Measurements from ENCODE around the gene EXOC5.
"Not testable (repeated sequence)": the region's sequence is repeated elsewhere in the genome, so short reads cannot be mapped to it uniquely, and the experiment has no call there.

EXOC5 gene

DNA sequence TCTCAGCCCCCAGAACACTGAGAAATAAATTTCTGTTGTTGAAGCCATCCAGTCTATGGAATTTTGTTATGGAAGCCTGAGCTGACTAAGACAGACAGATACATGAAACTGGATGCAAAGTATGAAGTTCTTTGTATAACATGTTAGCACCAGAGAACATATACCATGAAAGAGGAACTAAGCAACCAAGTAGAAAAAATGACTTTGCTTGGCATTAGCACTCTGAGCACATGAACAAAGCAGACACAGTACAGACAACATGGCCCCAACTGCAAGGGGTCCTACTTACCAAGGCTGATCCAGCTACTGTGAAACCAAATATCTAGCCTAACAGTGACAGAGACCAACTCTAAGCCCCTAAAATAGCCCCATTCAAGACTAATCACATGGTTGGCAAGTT, 13.8 kb downstream of the EXOC5 start:
- no peak for DNase-seq (ENCODE audit: low read depth)

DNA sequence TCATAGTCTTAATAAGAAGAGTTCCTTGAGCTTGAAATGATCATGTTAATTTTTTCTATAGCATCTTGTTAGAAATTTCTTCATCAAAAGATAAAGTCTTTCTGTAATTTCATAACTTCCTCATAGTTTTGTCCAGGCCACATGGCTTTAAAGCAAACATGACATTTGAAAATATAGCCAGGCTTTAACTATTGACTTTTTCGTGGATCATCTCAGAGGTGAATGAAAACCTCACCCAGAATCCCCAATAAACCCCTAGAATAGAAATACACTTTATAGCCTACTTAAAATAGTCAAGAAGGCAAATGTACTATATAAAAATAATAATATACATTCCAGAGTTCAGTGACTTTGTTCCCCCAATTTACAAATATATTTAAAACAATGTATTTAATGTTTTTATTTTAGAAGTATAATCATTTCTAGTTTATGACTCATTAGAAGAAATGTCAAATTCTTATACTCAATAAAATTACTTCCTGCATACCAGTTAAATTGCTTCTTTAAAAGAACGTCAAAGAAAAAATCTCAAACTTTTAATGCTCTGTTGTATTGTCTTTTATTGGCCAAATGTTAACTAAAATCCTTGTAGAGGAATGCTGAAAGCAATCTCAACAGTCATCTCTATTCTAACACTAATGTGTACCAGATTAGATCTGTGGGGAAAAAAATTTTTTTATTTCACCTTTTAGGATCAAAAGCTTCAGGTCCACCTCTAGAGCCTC, 21.6 kb downstream of the EXOC5 start:
- DNase-seq (ENCODE audit: low read depth), result peak; percentile 34

DNA sequence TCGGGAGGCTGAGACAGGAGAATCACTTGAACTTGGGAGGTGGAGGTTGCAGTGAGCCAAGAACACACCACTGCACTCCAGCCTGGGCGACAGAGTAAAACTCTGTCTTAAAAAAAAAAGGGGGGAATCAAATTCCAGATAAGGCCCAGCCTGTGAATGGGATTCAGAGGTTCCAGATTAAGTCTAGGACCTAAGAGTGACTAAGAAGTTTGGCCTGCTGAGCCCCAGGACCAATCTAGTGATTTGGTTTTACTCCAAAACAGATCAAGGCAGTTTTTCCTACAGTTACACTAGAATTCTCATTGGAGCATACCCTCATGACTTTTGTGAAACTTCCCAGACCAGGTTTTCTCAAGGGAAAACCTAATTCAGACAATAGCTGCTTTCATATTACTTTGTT, 22.8 kb downstream of the EXOC5 start:
- DNase-seq (ENCODE audit: low read depth), result peak; percentile 11

DNA sequence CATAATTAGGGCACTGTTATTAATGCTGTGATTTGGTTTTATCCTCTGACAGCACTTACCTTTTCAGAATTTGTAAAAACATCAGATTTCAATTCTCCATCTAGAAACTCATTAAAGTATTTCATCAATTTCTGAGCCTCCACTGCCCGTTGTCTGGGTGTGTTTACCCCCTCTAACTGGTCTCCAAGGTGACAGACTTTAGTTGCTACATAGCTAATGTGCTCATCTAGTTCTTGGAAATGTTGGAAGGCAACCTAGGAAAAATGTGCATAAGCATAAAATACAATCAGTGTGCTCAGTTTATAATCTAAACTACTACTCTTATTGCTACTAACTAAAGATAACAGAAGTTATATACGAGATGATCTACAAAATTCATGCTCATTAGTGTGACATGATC, 24.6 kb downstream of the EXOC5 start:
- peak; percentile 42 for DNase-seq (ENCODE audit: low read depth)

DNA sequence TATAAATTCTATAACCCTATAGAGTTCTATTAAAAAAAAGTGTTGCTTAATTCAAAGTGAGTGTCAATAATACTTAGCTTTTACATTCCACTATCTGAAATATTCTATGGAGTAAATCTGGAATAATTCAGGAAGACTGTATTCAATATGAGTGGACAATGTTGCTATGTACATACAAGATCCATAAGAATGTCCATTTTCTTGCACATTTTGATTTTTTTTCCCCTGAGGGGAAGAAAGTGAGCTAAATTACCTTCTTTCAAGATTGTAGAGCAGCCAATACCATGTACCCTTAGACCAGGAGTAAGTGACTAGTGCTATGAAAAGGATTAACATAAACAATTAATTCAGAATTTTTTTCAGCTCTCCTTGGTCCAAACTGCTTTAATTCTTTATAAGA, 25.4 kb downstream of the EXOC5 start:
- DNase-seq (ENCODE audit: low read depth), result no peak

DNA sequence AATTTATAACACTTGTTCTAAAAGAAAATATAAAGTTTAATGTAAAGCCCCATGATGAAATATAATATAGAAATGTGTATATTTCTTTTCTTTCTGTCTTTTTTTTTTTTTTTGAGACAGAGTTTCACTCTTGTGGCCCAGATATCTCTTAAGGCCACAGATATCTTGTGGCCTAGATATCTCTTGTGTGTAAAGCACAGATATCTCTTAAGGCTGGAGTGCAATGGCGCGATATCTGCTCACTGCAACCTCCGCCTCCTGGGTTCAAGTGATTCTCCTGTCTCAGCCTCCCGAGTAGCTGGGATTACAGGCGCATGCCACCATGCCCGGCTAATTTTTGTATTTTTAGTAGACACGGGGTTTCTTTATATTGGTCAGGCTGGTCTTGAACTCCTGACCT, 28.6 kb downstream of the EXOC5 start:
- DNase-seq (ENCODE audit: low read depth), result not testable (repeated sequence)

DNA sequence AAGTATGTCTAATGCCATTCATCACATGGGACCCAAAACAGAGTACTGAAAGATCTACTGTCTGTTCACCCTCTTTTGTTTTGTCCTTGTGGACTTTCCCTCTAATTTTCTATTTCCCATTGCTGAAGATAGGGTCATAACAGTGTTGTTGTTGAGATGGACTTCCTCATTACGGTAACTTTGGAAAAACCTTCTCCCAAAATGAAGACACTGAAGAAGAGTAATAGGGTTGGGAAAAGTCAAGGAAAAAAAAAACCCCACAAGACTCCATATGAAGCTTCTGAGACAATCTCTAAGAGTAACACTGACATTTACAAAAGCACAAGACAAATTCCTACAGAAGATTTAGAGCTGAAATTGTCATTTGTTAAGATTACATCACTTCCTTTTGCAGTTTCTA, 36.7 kb downstream of the EXOC5 start:
- no peak for DNase-seq (ENCODE audit: low read depth)

DNA sequence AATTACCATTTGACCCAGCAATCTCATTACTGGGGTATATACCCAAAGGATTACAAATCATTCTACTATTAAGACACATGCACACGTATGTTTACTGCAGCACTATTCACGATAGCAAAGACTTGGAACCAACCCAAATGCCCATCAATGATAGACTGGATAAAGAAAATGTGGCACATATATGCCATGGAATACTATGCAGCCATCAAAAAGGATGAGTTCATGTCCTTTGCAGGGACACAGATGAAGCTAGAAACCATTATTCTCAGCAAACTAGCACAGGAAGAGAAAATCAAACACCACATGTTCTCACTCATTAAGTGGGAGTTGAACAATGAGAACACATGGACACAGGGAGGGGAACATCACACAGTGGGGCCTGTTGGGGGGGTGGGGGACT, 40.4 kb downstream of the EXOC5 start:
- DNase-seq (ENCODE audit: low read depth), result not testable (repeated sequence)

DNA sequence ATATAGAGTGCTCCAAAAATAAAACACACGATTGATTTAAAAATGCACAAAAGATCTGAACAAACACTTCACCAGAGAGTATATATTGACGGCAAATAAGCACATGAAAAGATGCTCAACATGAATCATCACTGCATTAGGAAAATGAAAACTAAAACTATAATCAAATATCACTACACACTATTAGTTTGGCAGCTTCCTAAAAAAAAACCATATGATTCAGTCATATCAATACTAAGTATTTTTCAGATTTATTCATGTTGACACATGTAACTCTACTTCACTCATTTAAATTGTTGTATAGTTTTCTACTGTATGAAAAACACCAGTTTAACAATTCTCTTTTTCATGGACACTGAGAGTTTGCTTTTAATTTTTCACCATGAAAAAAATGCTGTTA, 41.6 kb downstream of the EXOC5 start:
- no peak for DNase-seq (ENCODE audit: low read depth)

DNA sequence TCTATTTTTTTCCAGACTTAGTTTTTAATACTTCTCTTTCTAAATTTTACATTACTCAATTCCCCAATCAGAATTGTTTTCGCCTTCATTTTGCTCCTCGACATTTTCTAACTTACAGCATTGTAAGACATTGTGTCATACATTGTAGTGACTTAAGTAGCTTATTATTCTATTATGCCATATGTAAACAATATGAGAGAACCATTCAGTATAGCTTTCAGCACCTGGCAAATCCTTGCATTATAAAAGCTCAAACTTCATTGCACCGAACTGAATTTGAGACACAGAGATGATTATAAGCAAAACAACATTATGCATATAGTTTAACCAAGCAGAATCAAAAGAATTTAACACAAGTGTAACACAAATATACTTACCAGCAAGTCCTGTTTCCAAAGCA, 46.8 kb downstream of the EXOC5 start:
- no peak for DNase-seq (ENCODE audit: low read depth)

DNA sequence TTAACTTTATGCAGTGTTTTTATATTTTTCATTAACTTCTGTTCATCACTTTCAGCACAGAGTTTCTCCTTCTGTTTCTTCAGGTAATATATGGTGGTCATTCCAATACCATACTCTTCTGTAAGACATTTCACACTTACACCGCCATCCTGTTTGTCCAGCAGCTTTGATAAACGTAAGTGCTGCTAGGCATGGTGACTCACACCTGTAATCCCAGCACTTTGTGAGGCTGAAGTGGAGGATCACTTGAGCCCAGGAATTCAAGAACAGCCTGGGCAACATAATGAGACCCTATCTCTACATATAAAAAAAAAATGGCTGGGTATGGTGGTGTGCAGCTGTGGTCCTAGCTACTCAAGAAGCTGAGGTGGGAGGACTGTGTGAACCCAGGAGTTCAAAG, 55.8 kb downstream of the EXOC5 start:
- no peak for DNase-seq (ENCODE audit: low read depth)

DNA sequence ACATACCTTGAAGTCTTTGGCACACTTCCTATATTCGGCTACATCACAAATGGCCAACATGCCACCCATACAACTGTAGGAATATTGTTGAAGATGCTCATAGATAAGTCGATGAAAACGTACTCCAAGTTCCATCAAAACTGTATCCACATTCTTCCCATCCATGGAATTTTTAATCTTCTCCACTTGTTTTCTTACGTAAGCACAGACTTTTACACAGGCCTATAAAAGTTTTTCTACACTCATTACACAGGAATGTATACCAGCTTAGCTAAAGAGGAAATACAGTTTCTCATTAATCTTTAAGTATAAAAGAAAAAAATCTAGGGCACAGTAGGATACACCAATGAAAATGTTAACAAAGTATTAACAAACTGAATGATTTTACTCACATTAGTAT, 59.1 kb downstream of the EXOC5 start:
- peak; percentile 34 for DNase-seq (ENCODE audit: low read depth)

DNA sequence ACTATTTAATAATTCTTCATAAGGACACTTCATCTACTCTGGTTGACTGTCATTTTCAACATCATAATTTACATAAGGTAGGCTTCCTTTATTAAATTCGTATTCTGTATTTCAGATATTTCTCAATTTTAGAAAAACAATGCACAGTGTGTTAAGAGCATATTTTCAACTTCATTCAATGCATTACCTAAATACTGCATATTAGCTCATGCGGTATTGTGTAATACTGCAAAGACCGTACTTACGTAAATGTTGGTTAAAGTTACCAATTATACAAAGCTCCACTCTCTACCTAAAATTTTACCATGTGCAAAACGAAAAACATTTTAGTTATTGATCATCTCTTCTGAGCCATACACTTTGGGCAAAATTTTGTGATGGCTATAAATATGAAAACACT, 62.8 kb downstream of the EXOC5 start:
- DNase-seq (ENCODE audit: low read depth), result no peak

DNA sequence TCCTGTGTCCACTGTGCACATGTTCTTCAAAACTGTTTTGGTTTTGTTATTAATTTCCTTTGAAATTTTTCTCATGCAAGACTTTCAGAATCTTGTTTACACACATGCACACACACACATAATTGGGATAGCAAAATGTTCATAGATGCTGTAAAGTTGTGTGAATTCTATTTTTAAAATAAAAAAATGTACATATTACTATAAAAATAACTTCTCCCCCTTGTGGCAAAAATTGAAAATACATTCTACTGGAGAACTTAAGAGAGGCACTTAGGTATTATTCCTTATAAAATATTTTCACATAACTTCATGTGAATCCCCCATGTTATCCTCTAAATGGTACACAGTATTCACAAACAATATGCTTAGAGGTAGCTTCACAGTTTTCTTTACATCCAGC, 66.0 kb downstream of the EXOC5 start:
- DNase-seq (ENCODE audit: low read depth), result not testable (repeated sequence)

DNA sequence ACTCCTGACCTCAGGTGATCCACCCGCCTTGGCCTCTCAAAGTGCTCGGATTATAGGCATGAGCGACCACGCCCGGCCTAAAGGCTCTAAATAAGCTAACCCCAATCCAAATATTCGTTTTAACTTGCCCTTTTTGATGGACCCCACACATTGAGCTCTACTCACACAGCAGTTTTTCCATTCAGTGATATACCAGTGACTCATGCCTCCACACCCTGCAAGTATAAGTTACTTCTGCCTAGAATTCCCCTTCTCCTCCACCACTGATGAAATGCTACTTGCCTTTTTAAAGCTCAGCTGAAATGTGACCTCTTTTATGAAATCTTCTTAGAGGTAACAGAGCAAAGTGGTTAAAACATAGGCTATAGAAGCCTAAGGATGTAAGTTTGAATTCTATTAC, 68.8 kb downstream of the EXOC5 start:
- DNase-seq (ENCODE audit: low read depth), result no peak

DNA sequence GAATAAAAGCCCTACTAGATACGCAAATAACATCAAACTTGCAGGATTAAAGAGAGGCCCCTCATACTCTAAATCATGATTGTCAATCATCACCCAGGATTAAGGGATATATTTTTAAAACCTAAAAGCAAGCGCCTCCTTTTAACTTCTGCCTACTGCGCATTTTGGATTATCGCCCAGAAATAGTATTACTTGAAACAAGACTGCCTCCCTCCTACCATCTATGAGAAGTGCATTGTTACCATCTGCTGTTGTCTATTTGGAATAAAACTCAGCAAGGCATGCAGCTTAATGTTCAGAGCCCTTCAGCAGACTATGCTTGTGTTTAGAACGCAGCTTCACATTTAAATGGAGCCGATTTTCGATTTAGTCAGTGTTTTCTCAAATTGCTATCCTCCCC, 79.6 kb downstream of the EXOC5 start:
- no peak for DNase-seq (ENCODE audit: low read depth)

DNA sequence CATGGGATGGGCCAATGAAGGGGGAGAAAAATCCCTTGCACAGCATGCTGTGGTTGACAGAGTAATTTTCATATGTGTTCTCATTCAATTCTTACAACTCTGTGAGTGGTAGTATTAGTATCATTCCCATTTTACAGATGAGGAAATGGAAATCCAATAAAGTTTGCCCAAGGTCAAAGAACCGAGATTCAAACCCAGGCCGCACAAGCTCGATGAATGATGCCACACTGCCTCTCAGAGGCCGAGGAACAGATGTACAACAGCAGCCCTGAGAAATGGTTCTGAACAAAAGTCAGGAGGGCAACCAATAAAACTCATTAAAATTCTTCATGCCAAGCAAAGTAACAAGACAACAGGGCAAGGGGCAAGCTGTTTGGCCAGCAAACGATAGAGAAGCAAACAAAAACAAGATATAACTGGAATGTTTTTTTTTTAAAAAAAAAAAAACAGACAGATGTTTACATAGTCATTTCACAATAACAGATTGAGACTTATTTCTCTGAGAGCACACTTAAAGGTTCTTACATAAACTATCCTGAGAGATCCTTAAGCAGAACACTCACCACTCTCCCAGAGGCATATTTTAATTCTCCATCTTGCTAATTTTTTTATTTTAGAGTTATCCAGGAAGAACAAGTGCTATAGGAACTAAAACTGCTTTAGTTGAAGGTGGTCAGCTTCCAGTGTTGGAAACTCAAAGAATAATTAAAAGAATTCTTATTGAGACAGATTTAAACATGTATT, 85.8 kb downstream of the EXOC5 start:
- no peak for DNase-seq (ENCODE audit: low read depth)

DNA sequence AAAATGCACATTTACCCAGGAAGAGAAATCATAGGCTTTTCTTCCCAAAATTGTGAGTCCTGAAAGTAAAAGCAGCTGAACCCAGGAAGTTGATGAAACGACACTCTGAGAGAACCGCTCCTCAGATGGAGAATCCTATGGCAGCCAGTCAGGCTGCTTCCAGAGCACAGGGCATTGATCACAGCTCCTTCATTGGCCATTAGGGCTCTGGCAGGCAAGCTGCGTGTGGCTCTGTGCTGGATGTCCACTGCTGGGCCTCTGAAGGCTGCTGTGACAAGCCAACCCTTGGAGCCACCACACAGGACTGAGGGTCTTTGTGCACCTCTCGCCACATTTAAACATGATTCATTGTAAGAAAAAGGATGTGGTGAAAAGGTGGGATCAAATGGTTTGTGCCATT, 89.4 kb downstream of the EXOC5 start:
- DNase-seq (ENCODE audit: low read depth), result no peak

DNA sequence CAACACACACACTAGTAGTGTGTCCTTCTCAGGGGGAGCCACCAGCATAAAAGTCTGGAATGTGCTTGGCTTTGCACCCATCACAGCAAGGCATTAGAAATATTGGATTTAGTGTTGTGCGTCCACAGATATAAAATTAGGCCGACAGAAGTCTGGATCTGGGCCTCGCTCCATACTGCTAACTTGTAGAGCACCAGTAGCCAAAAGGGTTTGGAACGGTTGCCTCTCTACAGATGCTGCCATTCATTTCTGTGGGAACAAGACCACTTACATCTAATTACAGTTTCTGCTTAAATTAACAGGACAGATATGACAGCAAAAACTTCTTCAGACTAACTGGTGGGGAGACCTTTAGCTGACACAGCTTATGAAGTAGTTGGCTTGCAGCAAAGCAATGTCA, 94.2 kb downstream of the EXOC5 start:
- DNase-seq (ENCODE audit: low read depth), result no peak

DNA sequence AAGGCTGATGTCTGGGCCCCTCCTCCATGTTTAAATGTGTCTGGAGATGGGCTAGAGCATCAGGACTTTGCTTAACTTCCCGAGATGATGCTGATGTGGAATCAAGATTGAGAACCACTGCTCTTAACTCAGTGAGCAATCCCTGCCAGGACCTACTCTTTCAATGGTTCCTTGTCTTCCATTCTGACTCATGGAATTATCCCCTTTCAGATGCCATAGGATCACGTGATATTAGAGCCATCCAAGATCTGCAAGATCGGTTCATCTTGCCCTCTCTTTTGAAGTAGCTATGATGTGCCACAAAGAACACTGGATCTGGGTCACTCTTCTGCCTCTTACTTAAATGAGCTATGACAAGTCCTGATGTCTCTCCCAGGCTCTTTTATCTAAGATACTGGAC, 96.8 kb downstream of the EXOC5 start:
- no peak for DNase-seq (ENCODE audit: low read depth)

DNA sequence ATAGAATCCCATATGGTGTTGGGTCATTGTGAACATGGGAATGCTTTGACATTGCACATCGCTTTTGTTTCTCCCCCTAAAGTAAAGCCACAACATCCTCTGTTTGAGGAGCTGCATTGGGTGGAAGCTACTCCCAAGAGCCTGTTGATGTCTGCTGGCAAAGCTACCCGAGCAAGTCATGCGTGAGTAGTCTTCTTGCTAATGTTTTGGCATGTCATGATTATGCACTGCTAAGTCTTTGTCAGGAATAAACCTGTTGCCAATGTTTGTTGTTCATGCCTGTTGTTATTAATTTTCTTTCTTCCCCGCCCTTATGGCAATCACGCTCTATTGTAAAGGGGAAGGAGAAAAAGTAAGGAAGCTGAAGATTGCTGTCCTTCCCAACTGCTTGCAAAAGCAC, 97.3 kb downstream of the EXOC5 start:
- DNase-seq (ENCODE audit: low read depth), result no peak

DNA sequence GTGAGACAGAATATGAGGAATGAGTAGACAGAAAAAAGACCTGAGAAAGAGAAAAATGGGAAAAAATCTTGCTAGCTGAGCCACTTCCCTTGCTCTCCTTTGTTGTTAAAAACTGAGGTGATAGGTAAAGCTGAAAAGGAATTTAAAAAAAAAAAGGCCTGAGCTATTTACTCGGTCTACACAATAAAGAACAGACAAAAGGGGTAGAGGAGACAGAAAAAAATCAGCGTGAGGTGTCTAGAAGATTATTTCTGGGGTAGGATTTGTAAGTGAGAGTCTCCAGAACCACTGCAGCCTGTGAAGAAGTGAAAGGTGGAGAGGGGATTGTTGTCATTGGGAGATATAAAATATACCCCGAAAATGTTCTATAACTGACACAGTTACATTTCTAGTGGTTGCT, 98.8 kb downstream of the EXOC5 start:
- DNase-seq (ENCODE audit: low read depth), result no peak

DNA sequence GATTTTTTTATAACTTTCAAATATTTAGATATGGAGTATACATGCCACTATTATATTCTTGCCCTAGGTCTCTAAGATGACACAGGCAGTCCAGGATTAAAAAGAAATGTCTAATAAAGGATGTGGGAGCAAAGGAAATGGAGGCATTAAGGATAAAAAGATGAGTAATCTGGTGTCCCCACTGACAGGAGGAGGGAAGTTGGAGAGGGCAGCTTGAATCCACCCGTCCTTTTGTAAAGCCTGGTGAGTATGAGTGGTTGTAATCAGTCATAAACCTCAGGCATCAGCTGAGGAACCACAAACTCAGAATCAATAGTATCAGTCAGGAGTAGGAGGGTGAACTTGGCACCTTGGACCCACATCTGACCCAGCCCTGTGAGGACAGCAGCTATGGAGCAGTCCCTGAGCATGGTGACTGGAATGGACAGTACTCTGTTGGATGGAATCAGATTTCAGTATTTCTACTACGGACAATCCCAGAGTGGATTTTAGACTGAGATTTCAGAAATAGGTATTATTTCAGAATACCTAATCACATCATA, 100.5 kb downstream of the EXOC5 start:
- no peak for DNase-seq (ENCODE audit: low read depth)
